Measurements from ENCODE around the gene PWP1. TPM values are rescaled to one million over a fixed set of nuclear protein-coding genes. Genes with fewer than 3 reads are reported as not detected.
A peak's percentile ranks its signal among the peaks of the same experiment; 100 is the strongest.

The PWP1 gene
- total and polyA plus RNA-seq, 9 of the 15 experiments (the other 6 are each of a cell fraction or from before 2014, with no cell fraction given) = 61.6 to 401 (median 111) TPM

- TF ChIP-seq, protein P1, sequence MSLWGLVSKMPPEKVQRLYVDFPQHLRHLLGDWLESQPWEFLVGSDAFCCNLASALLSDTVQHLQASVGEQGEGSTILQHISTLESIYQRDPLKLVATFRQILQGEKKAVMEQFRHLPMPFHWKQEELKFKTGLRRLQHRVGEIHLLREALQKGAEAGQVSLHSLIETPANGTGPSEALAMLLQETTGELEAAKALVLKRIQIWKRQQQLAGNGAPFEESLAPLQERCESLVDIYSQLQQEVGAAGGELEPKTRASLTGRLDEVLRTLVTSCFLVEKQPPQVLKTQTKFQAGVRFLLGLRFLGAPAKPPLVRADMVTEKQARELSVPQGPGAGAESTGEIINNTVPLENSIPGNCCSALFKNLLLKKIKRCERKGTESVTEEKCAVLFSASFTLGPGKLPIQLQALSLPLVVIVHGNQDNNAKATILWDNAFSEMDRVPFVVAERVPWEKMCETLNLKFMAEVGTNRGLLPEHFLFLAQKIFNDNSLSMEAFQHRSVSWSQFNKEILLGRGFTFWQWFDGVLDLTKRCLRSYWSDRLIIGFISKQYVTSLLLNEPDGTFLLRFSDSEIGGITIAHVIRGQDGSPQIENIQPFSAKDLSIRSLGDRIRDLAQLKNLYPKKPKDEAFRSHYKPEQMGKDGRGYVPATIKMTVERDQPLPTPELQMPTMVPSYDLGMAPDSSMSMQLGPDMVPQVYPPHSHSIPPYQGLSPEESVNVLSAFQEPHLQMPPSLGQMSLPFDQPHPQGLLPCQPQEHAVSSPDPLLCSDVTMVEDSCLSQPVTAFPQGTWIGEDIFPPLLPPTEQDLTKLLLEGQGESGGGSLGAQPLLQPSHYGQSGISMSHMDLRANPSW (CRISPR knock-in tag; IDR thresholded peaks at IDR 0.05) = 0 out of 2 replicates have a peak, but pooled peaks have one; percentile 31
- peak in 1 of 2 experiments; percentile 40; a peak in 1 of 4 replicates for TF ChIP-seq RCOR1 (IDR thresholded peaks at IDR 0.05; ENCODE audit: borderline replicate concordance in 1 of 2, low read depth in 2 of 2, low read length in 2 of 2)
- TF ChIP-seq ZNF778 (CRISPR knock-in tag; IDR thresholded peaks at IDR 0.05) = no peak
- no peak for TF ChIP-seq MAFG (tag; conservative IDR thresholded peaks at IDR 0.05)
- TF ChIP-seq SFPQ (IDR thresholded peaks at IDR 0.05; ENCODE audit: low read depth, low read length) = no peak
- no peak for TF ChIP-seq FOS (IDR thresholded peaks at IDR 0.05; ENCODE audit: extremely low read depth, insufficient read length)
- TF ChIP-seq DIDO1 (tag; IDR thresholded peaks at IDR 0.05; ENCODE audit: low read depth) = peak; percentile 87
- TF ChIP-seq POLR2AphosphoS2 (IDR thresholded peaks at IDR 0.05; ENCODE audit: low read length) = peak; percentile 60; the same call in 1 of the 2 replicates
- TF ChIP-seq ARNT (IDR thresholded peaks at IDR 0.05) = 0 out of 4 replicates have a peak, but pooled peaks of 1 of the 2 experiments have one; percentile 20
- peak; percentile 100 for TF ChIP-seq CREM (IDR thresholded peaks at IDR 0.05; ENCODE audit: low read depth)
- TF ChIP-seq ZNF24 (IDR thresholded peaks at IDR 0.05) = no peak
- peak; percentile 86 for TF ChIP-seq TBP (optimal IDR thresholded peaks at IDR 0.05; ENCODE audit: low read depth, low read length)
- no peak for TF ChIP-seq ZNF696 (CRISPR knock-in tag; conservative IDR thresholded peaks at IDR 0.05)
- TF ChIP-seq ZNF263 (CRISPR knock-in tag; IDR thresholded peaks at IDR 0.05; ENCODE audit: borderline replicate concordance) = 0 out of 2 replicates have a peak, but pooled peaks have one; percentile 51
- TF ChIP-seq, protein P2, sequence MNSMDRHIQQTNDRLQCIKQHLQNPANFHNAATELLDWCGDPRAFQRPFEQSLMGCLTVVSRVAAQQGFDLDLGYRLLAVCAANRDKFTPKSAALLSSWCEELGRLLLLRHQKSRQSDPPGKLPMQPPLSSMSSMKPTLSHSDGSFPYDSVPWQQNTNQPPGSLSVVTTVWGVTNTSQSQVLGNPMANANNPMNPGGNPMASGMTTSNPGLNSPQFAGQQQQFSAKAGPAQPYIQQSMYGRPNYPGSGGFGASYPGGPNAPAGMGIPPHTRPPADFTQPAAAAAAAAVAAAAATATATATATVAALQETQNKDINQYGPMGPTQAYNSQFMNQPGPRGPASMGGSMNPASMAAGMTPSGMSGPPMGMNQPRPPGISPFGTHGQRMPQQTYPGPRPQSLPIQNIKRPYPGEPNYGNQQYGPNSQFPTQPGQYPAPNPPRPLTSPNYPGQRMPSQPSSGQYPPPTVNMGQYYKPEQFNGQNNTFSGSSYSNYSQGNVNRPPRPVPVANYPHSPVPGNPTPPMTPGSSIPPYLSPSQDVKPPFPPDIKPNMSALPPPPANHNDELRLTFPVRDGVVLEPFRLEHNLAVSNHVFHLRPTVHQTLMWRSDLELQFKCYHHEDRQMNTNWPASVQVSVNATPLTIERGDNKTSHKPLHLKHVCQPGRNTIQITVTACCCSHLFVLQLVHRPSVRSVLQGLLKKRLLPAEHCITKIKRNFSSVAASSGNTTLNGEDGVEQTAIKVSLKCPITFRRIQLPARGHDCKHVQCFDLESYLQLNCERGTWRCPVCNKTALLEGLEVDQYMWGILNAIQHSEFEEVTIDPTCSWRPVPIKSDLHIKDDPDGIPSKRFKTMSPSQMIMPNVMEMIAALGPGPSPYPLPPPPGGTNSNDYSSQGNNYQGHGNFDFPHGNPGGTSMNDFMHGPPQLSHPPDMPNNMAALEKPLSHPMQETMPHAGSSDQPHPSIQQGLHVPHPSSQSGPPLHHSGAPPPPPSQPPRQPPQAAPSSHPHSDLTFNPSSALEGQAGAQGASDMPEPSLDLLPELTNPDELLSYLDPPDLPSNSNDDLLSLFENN (IDR thresholded peaks at IDR 0.05; ENCODE audit: low read depth in 2 of 2, low read length in 2 of 2) = 0 out of 4 replicates have a peak, but pooled peaks of 1 of the 2 experiments have one; percentile 25
- TF ChIP-seq, protein P3, sequence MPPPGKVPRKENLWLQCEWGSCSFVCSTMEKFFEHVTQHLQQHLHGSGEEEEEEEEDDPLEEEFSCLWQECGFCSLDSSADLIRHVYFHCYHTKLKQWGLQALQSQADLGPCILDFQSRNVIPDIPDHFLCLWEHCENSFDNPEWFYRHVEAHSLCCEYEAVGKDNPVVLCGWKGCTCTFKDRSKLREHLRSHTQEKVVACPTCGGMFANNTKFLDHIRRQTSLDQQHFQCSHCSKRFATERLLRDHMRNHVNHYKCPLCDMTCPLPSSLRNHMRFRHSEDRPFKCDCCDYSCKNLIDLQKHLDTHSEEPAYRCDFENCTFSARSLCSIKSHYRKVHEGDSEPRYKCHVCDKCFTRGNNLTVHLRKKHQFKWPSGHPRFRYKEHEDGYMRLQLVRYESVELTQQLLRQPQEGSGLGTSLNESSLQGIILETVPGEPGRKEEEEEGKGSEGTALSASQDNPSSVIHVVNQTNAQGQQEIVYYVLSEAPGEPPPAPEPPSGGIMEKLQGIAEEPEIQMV (tag; conservative IDR thresholded peaks at IDR 0.05; ENCODE audit: low read depth) = no peak
- peak; percentile 88 for TF ChIP-seq TAF7 (tag; IDR thresholded peaks at IDR 0.05)
These were observed at the start of gene PWP1 (continued) for GRCh38 chr12:107685360-107686248.
